Type B pancreatic cell (in vitro differentiated cells): ENCODE measurements around the gene JUND. TPM values are rescaled to one million over a fixed set of nuclear protein-coding genes. Genes with fewer than 3 reads are reported as not detected.
A peak's percentile ranks its signal among the peaks of the same experiment; 100 is the strongest.

Experiments used
- DNase-seq: peaks from one replicate; pipeline ENCODE4 v3.0.0; 2021; ENCODE audit warnings: mixed read lengths; ENCODE audit not compliant: unreplicated experiment; ENCODE audit errors: extremely low spot score
- H3K27ac Mint-ChIP-seq: 2 replicates; pipeline ENCODE4 v1.8.0; 2021; ENCODE audit warnings: mild to moderate bottlenecking, mixed read lengths
- H3K27me3 Mint-ChIP-seq: 2 replicates; pipeline ENCODE4 v1.8.0; 2021; ENCODE audit warnings: mixed read lengths
- H3K36me3 Mint-ChIP-seq: 2 replicates; pipeline ENCODE4 v1.8.0; 2021; ENCODE audit warnings: mixed read lengths
- H3K4me1 Mint-ChIP-seq: one replicate; pipeline ENCODE4 v1.8.0; 2021; ENCODE audit warnings: mixed read lengths; ENCODE audit not compliant: unreplicated experiment
- H3K4me3 Mint-ChIP-seq: 2 replicates; pipeline ENCODE4 v1.8.0; 2021; ENCODE audit warnings: mild to moderate bottlenecking, mixed read lengths
- H3K9me3 Mint-ChIP-seq: 2 replicates; pipeline ENCODE4 v1.8.0; 2021; ENCODE audit warnings: mixed read lengths
- CTCF ChIP-seq: fragments of 200-600 bp; sonication (generic); conservative IDR thresholded peaks from 2 replicates; pipeline ENCODE4 v1.5.0; 2021; ENCODE audit warnings: antibody characterized with exemption, mild to moderate bottlenecking
- total RNA-seq: library from RNA; stranded (reverse); gene quantifications from 2 replicates; pipeline ENCODE4 v1.2.1, GENCODE V29; 2021; ENCODE audit warnings: low replicate concordance

Gene JUND
- total RNA-seq, 1 donor from 2014 or later = 126 TPM

GRCh38 chr19:18245297-18245696 lies 36.1 kb downstream of the JUND start:
- no peak overlapping the region for H3K27ac Mint-ChIP-seq

GRCh38 chr19:18239303-18239702 lies 42.1 kb downstream of the JUND start:
- H3K27me3 Mint-ChIP-seq = peaks cover 36% of the 10 kb centered on the region
- H3K4me1 Mint-ChIP-seq = no peaks in the 10 kb centered on the region
- no peak overlapping the region for H3K4me3 Mint-ChIP-seq
- no peak for TF ChIP-seq CTCF
- H3K9me3 Mint-ChIP-seq = no peaks in the 10 kb centered on the region
- H3K36me3 Mint-ChIP-seq = no peaks in the 10 kb centered on the region
- DNase-seq = no peak
- no peak overlapping the region for H3K27ac Mint-ChIP-seq

More at GRCh38 chr19:18245297-18245696, 36.1 kb downstream of the JUND start:
- H3K27me3 Mint-ChIP-seq = peaks cover 10% of the 10 kb centered on the region
- H3K9me3 Mint-ChIP-seq = no peaks in the 10 kb centered on the region
- TF ChIP-seq CTCF = no peak
- no peaks in the 10 kb centered on the region for H3K4me1 Mint-ChIP-seq
- DNase-seq = no peak
- no peaks in the 10 kb centered on the region for H3K36me3 Mint-ChIP-seq
- H3K4me3 Mint-ChIP-seq = no peak overlapping the region

GRCh38 chr19:18234194-18234593 lies 47.2 kb downstream of the JUND start:
- Mint-ChIP-seq H3K9me3 (peaks cover 6% of the 10 kb centered on the region), H3K27ac (no peak overlapping the region), H3K27me3 (peaks cover 60% of the 10 kb centered on the region), H3K4me1 (no peaks in the 10 kb centered on the region), H3K4me3 (no peak overlapping the region), H3K36me3 (no peaks in the 10 kb centered on the region)
- DNase-seq = no peak
- TF ChIP-seq CTCF = no peak

- H3K4me3 Mint-ChIP-seq = no peak overlapping the region
Measured at GRCh38 chr19:18233224-18233825, 48.1 kb downstream of the JUND start.

GRCh38 chr19:18232540-18233223 lies 48.7 kb downstream of the JUND start:
- H3K27ac Mint-ChIP-seq = peak overlapping the region; percentile 65
- peak; percentile 59 for TF ChIP-seq CTCF
- peak overlapping the region; percentile 28 for H3K4me3 Mint-ChIP-seq
- peaks cover 61% of the 10 kb centered on the region for H3K27me3 Mint-ChIP-seq
- peaks cover 6% of the 10 kb centered on the region for H3K9me3 Mint-ChIP-seq
- H3K36me3 Mint-ChIP-seq = no peaks in the 10 kb centered on the region
- no peaks in the 10 kb centered on the region for H3K4me1 Mint-ChIP-seq
- DNase-seq = no peak

More at GRCh38 chr19:18233224-18233825, 48.1 kb downstream of the JUND start:
- peak overlapping the region; percentile 65 for H3K27ac Mint-ChIP-seq
- H3K4me1 Mint-ChIP-seq = no peaks in the 10 kb centered on the region
- peaks cover 6% of the 10 kb centered on the region for H3K9me3 Mint-ChIP-seq
- H3K27me3 Mint-ChIP-seq = peaks cover 56% of the 10 kb centered on the region
- no peaks in the 10 kb centered on the region for H3K36me3 Mint-ChIP-seq
- peak; percentile 82 for DNase-seq
- TF ChIP-seq CTCF = peak; percentile 33
